Measurements from ENCODE around the gene SRSF1. TPM values are rescaled to one million over a fixed set of nuclear protein-coding genes. Genes with fewer than 3 reads are reported as not detected.
A peak's percentile ranks its signal among the peaks of the same experiment; 100 is the strongest.

SRSF1 gene
- total RNA-seq, 2 experiments from 2014 or later, result 115 to 121 TPM

DNA sequence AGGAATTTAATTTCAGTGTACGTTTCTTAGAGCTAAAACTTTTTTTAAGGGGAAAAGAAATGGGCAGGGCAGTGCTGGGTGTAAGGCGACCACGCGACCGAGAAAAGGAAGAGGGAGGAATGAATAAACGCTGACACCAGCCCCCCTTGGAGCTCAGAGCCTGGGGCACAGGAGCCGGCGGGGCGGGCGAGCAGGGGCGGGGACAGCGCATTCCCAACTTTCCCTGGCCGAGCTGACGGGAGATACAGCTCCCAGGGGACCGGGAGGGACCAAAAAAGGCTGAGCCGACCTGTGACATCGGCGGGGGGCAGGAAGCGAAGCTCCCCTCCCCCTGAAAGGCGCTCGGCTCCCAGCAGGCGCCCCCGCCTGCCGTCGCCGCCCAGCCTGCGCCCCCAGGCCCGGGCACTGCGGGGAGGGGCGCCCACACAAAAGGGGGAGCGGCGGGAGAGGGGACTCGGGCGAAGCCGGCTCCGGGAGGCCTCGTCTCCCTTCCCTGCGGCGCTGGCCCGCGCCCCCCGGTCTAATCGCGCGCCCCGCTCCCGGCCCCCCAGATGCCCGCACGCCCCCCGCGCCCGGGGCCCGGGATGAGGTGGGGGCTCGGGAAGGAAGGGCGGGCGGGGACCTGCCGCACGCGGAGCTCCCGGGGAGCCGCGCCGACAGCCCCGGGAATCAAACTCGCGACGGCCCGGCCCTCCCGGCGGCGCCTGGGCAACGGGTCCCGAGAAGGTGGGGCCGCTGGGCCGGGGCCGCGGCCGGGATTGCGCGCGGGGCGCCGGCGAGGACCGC is 52.5 kb downstream of the SRSF1 start:
- Mint-ChIP-seq H3K4me3 (peak overlapping the region; percentile 83), H3K36me3 (ENCODE audit: low read depth) (no peaks in the 10 kb centered on the region), H3K27me3 (peaks cover 40% of the 10 kb centered on the region), H3K27ac (no peak overlapping the region), H3K9me3 (no peaks in the 10 kb centered on the region), H3K4me1 (ENCODE audit: low read depth) (peaks cover 25% of the 10 kb centered on the region)
- H3K4me1 ChIP-seq (ENCODE audit: insufficient read depth, low read length), result peaks cover 23% of the 10 kb centered on the region
- H3K27me3 ChIP-seq (ENCODE audit: control insufficient read depth in 1 of 2, insufficient read depth in 2 of 2, low read length in 2 of 2), result peaks cover 9 to 10% of the 10 kb centered on the region in 2 experiments
- TF ChIP-seq, protein P1, sequence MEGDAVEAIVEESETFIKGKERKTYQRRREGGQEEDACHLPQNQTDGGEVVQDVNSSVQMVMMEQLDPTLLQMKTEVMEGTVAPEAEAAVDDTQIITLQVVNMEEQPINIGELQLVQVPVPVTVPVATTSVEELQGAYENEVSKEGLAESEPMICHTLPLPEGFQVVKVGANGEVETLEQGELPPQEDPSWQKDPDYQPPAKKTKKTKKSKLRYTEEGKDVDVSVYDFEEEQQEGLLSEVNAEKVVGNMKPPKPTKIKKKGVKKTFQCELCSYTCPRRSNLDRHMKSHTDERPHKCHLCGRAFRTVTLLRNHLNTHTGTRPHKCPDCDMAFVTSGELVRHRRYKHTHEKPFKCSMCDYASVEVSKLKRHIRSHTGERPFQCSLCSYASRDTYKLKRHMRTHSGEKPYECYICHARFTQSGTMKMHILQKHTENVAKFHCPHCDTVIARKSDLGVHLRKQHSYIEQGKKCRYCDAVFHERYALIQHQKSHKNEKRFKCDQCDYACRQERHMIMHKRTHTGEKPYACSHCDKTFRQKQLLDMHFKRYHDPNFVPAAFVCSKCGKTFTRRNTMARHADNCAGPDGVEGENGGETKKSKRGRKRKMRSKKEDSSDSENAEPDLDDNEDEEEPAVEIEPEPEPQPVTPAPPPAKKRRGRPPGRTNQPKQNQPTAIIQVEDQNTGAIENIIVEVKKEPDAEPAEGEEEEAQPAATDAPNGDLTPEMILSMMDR (IDR thresholded peaks at IDR 0.05), result no peak
- no peaks in the 10 kb centered on the region for H3K36me3 ChIP-seq (ENCODE audit: insufficient read depth, low read length)
- POLR2A ChIA-PET, result interaction anchor here (1.1 to 2.4 kb wide), 7 partner anchors 7 to 105 kb away, joined by 3 to 12 read pairs (median 5); partner anchors contain the start of genes MRPS23, SRSF1 and VEZF1
- DNase-seq (peak in 1 of 14 experiments; percentile 24), ATAC-seq (ENCODE audit: poor library complexity) (peak; percentile 13)
- no peak overlapping the region for H3K27ac ChIP-seq (ENCODE audit: low read depth in 1 of 2, low read length in 2 of 2)
- CTCF ChIA-PET, result interaction anchor here (0.9 to 2.5 kb wide), 4 partner anchors 26 to 45 kb away, joined by 3 to 5 read pairs (median 4); partner anchors contain the start of gene VEZF1
- intact Hi-C loops (cut with DNase I, micrococcal nuclease), result loop anchor here in 1 of 2 experiments (5.0 kb wide), 1 partner anchor 33 kb away; the partner anchor contains the start of gene VEZF1
- H3K4me3 ChIP-seq (ENCODE audit: low read length), result peak overlapping the region; percentile 5
- no peaks in the 10 kb centered on the region for H3K9me3 ChIP-seq (ENCODE audit: control insufficient read depth in 1 of 2, insufficient read depth in 1 of 2, low read length in 2 of 2)

DNA sequence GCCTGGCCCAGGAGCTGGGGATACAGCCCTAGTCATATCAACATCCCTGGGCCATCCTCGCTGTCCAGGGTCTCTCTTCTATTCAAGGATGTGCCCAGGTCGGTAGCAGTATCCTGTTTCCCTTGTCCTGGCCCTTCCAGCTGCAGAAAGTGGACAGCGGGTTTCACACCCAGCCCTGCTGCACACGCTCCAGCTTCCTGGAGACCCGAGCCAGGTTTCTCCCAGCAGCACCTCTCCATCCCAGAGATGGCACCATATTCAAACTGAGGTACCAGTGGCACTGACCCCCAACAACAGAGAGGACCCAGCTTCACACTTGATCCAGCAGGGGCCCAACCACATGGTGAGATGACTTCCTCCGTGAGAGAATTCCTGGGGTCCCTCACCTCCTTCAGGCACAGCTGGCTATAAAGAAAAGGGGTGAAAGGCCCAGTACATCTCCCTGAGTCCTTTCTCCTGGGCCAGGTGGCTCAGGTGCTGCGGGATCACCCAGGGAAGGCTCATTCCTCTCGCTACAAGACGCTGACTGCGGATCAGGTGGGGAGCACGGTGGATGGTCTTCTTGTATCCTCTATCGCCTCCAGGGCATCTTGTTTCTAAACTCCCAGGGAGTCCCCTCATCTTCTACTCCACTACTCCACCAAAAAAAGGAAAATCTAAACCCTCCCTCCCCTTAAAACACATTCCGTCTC is 53.2 kb downstream of the SRSF1 start:
- DNase-seq (no peak), ATAC-seq (ENCODE audit: poor library complexity) (no peak)
- no peak overlapping the region for H3K4me3 ChIP-seq (ENCODE audit: low read length)
- H3K4me3 Mint-ChIP-seq, result peak overlapping the region; percentile 83
- H3K27ac ChIP-seq (ENCODE audit: low read depth in 1 of 2, low read length in 2 of 2), result no peak overlapping the region
- POLR2A ChIA-PET, result interaction anchor here (1.1 to 2.1 kb wide), 3 partner anchors 8 to 54 kb away, joined by 3 to 12 read pairs (median 4); partner anchors contain the start of gene SRSF1
- TF ChIP-seq, protein P1 (IDR thresholded peaks at IDR 0.05), result no peak
- H3K9me3 Mint-ChIP-seq, result no peaks in the 10 kb centered on the region
- no peaks in the 10 kb centered on the region for H3K36me3 Mint-ChIP-seq (ENCODE audit: low read depth)
- no peak overlapping the region for H3K27ac Mint-ChIP-seq
- intact Hi-C loops (cut with DNase I, micrococcal nuclease), result loop anchor here in 1 of 2 experiments (5.0 kb wide), 1 partner anchor 33 kb away; the partner anchor contains the start of gene VEZF1
- peaks cover 28% of the 10 kb centered on the region for H3K4me1 Mint-ChIP-seq (ENCODE audit: low read depth)
- H3K27me3 Mint-ChIP-seq, result peaks cover 34% of the 10 kb centered on the region
- peaks cover 28% of the 10 kb centered on the region for H3K4me1 ChIP-seq (ENCODE audit: insufficient read depth, low read length)
- CTCF ChIA-PET, result interaction anchor here (1.3 to 2.5 kb wide), 2 partner anchors 27 to 46 kb away, joined by 4 to 5 read pairs; no protein-coding TSS in a partner anchor
- H3K36me3 ChIP-seq (ENCODE audit: insufficient read depth, low read length), result no peaks in the 10 kb centered on the region
- no peaks in the 10 kb centered on the region for H3K9me3 ChIP-seq (ENCODE audit: control insufficient read depth in 1 of 2, insufficient read depth in 1 of 2, low read length in 2 of 2)
- H3K27me3 ChIP-seq (ENCODE audit: control insufficient read depth in 1 of 2, insufficient read depth in 2 of 2, low read length in 2 of 2), result peaks cover 9 to 10% of the 10 kb centered on the region in 2 experiments

Other genes with a start within 250 kb of the SRSF1 start
- 10 to 100 TPM; 14.6 to 14.7 TPM for gene MRPS23, start 157.2 kb downstream of the SRSF1 start, total RNA-seq
- 1 to 10 TPM in 1 of 2 experiments, under 1 TPM in 1; 0.41 to 1.0 TPM for gene CUEDC1, start 51.8 kb downstream of the SRSF1 start, total RNA-seq
- 10 to 100 TPM; 41.6 to 41.7 TPM for gene VEZF1, start 19.0 kb downstream of the SRSF1 start, total RNA-seq
- 10 to 100 TPM; 30.9 to 32.2 TPM for gene DYNLL2, start 76.2 kb upstream of the SRSF1 start, total RNA-seq
- gene OR4D1, start 141.1 kb upstream of the SRSF1 start, total RNA-seq, result under 1 TPM; 0.49 to 0.70 TPM
- not detected for gene OR4D2, start 159.7 kb upstream of the SRSF1 start, total RNA-seq
- gene EPX, start 185.5 kb upstream of the SRSF1 start, total RNA-seq, result not detected
- gene MKS1, start 212.0 kb upstream of the SRSF1 start, total RNA-seq, result 1 to 10 TPM; 4.6 to 6.4 TPM
- not detected for gene LPO, start 231.3 kb upstream of the SRSF1 start, total RNA-seq

Data from CD4-positive, alpha-beta T cell (primary cell).